Astrocyte (in vitro differentiated cells and primary cell): ENCODE results near the gene RHCG. TPM values are rescaled to one million over a fixed set of nuclear protein-coding genes. Genes with fewer than 3 reads are reported as not detected.

ENCODE experiments used
- DNase-seq: peaks from one replicate; pipeline ENCODE4 v3.0.0-alpha.2; 2010; ENCODE audit warnings: low read depth
- FAIRE-seq: peaks from 2 replicates; lab custom pipeline; 2011; peaks lifted over from hg19 to GRCh38; lab: Jason Lieb, UNC
- H2AFZ ChIP-seq: 2 replicates; pipeline ENCODE4 v1.6.0; 2012; ENCODE audit warnings: low read depth, low read length, inconsistent platforms
- H3K27ac ChIP-seq: 2 replicates; pipeline ENCODE4 v1.5.1; 2011; ENCODE audit warnings: low read depth, low read length, inconsistent platforms
- H3K27me3 ChIP-seq: 2 replicates; pipeline ENCODE4 v1.6.0; 2011; ENCODE audit warnings: low read length, inconsistent platforms; ENCODE audit not compliant: insufficient read depth
- H3K36me3 ChIP-seq: 2 replicates; pipeline ENCODE4 v1.5.1; 2011; ENCODE audit warnings: low read length, inconsistent platforms; ENCODE audit not compliant: insufficient read depth
- H3K4me1 ChIP-seq: 2 replicates; pipeline ENCODE4 v1.5.1; 2011; ENCODE audit warnings: low read length, inconsistent platforms; ENCODE audit not compliant: insufficient read depth
- H3K4me2 ChIP-seq: 2 replicates; pipeline ENCODE4 v1.6.0; 2012; ENCODE audit warnings: low read length, inconsistent platforms
- H3K4me3 ChIP-seq: 2 replicates; pipeline ENCODE4 v1.5.1; 2011; ENCODE audit warnings: low read depth, mild to moderate bottlenecking, low read length, inconsistent platforms; ENCODE audit not compliant: insufficient read depth
- H3K79me2 ChIP-seq: 2 replicates; pipeline ENCODE4 v1.6.0; 2012; ENCODE audit warnings: mild to moderate bottlenecking, low read length, inconsistent platforms; ENCODE audit not compliant: insufficient read depth
- H3K9ac ChIP-seq: 2 replicates; pipeline ENCODE4 v1.6.0; 2012; ENCODE audit warnings: mild to moderate bottlenecking, low read length, inconsistent platforms
- H3K9me3 ChIP-seq: 2 replicates; pipeline ENCODE4 v1.5.1; 2012; ENCODE audit warnings: low read depth, mild to moderate bottlenecking, low read length, inconsistent platforms; ENCODE audit not compliant: insufficient read depth
- H4K20me1 ChIP-seq: 2 replicates; pipeline ENCODE4 v1.6.0; 2012; ENCODE audit warnings: low read length, inconsistent platforms; ENCODE audit not compliant: insufficient read depth
- H3K27ac Mint-ChIP-seq: one replicate; pipeline ENCODE4 v1.8.0; 2021; ENCODE audit warnings: mild to moderate bottlenecking, mixed read lengths; ENCODE audit not compliant: unreplicated experiment
- H3K27me3 Mint-ChIP-seq: one replicate; pipeline ENCODE4 v1.8.0; 2021; ENCODE audit warnings: low read depth, mixed read lengths; ENCODE audit not compliant: unreplicated experiment
- H3K36me3 Mint-ChIP-seq: one replicate; pipeline ENCODE4 v1.8.0; 2021; ENCODE audit warnings: low read depth, mixed read lengths; ENCODE audit not compliant: unreplicated experiment
- H3K4me1 Mint-ChIP-seq: one replicate; pipeline ENCODE4 v1.8.0; 2021; ENCODE audit warnings: low read depth, mixed read lengths; ENCODE audit not compliant: unreplicated experiment
- H3K4me3 Mint-ChIP-seq: one replicate; pipeline ENCODE4 v1.8.0; 2021; ENCODE audit warnings: mild to moderate bottlenecking, moderate library complexity, mixed read lengths; ENCODE audit not compliant: unreplicated experiment
- H3K9me3 Mint-ChIP-seq: one replicate; pipeline ENCODE4 v1.8.0; 2021; ENCODE audit warnings: mild to moderate bottlenecking, mixed read lengths; ENCODE audit not compliant: unreplicated experiment
- EZH2 ChIP-seq: IDR thresholded peaks from 2 replicates; pipeline ENCODE4 v1.6.1; 2012; ENCODE audit warnings: mild to moderate bottlenecking, low read length, inconsistent platforms; ENCODE audit not compliant: insufficient read depth
- total RNA-seq: library from RNA; stranded (reverse); gene quantifications from 2 replicates; pipeline ENCODE4 v1.2.1, GENCODE V29; 2021
- TF ChIP-seq, protein P1 (sequence below): IDR thresholded peaks from 2 replicates; pipeline ENCODE4 v1.5.1; 2011; ENCODE audit warnings: low read depth, mild to moderate bottlenecking, inconsistent platforms, low read length, moderate library complexity; ENCODE audit not compliant: insufficient read depth

Gene RHCG
- total RNA-seq, 1 donor from 2014 or later, result 0.18 TPM

DNA sequence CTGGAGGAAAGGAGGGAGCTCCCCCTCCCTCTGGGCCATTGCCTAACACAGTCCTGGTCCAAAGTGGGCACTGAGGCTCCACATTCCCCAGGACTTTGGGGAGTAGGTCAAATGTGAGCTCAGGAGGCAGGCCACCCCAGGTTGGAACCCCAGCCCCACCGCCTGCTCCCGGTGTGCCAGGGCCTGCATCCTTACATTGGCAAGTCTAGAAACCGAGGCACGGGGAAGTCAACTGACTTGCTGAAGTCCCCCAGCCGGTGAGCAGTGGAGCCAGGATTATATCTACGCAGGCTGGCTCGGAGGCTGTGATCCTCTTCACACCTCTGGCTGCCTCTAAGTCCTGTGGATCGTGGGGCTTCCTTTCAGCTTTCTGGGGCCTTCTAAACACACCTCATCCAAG is 48.7 kb downstream of the RHCG start:
- Histone ChIP-seq H2AFZ (no peak overlapping the region), H3K4me1 (peaks cover 6% of the 10 kb centered on the region), H3K9me3 (no peaks in the 10 kb centered on the region), H4K20me1 (no peaks in the 10 kb centered on the region), H3K79me2 (no peaks in the 10 kb centered on the region), H3K36me3 (no peaks in the 10 kb centered on the region), H3K27me3 (peaks cover 36% of the 10 kb centered on the region), H3K27ac (no peak overlapping the region), H3K4me3 (no peak overlapping the region), H3K4me2 (no peak overlapping the region), H3K9ac (no peak overlapping the region)
- peaks cover 49% of the 10 kb centered on the region for H3K27me3 Mint-ChIP-seq
- H3K9me3 Mint-ChIP-seq, result no peaks in the 10 kb centered on the region
- no peak for FAIRE-seq
- H3K36me3 Mint-ChIP-seq, result no peaks in the 10 kb centered on the region
- no peak overlapping the region for H3K4me3 Mint-ChIP-seq
- H3K27ac Mint-ChIP-seq, result no peak overlapping the region
- DNase-seq, result no peak
- TF ChIP-seq EZH2, result no peak
- TF ChIP-seq, protein P1, sequence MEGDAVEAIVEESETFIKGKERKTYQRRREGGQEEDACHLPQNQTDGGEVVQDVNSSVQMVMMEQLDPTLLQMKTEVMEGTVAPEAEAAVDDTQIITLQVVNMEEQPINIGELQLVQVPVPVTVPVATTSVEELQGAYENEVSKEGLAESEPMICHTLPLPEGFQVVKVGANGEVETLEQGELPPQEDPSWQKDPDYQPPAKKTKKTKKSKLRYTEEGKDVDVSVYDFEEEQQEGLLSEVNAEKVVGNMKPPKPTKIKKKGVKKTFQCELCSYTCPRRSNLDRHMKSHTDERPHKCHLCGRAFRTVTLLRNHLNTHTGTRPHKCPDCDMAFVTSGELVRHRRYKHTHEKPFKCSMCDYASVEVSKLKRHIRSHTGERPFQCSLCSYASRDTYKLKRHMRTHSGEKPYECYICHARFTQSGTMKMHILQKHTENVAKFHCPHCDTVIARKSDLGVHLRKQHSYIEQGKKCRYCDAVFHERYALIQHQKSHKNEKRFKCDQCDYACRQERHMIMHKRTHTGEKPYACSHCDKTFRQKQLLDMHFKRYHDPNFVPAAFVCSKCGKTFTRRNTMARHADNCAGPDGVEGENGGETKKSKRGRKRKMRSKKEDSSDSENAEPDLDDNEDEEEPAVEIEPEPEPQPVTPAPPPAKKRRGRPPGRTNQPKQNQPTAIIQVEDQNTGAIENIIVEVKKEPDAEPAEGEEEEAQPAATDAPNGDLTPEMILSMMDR, result no peak
- H3K4me1 Mint-ChIP-seq, result peaks cover 7% of the 10 kb centered on the region

DNA sequence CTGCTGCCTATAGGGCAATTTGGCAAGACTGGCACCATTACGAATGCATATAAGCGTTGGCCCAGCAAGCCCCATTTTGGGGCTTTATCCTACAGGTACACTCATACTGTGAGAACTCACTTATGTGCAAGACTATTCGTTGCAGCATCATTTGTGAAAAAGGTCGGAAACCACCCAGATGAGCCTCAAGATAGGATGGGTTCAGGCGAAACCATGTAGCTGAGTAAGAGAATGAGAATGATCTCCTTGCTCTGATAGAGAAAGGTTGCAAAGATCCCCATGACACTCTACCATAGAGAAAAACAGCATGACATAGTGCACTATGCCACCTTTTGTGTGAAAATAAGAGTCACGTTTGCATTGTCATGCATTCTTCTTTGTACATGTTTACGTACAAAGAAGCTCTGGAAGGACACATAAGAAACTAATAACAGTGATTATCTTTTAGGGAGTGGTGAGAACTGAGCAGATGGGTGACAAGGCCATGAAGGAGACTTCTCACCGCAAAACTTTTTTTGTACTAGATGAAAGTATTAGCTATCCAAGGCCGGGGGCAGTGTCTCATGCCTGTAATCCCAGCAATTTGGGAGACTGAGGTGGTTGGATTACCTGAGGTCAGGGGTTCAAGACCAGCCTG is 50.0 kb downstream of the RHCG start:
- Histone ChIP-seq H3K27ac (no peak overlapping the region), H2AFZ (no peak overlapping the region), H3K27me3 (peaks cover 36% of the 10 kb centered on the region), H3K9me3 (no peaks in the 10 kb centered on the region), H4K20me1 (no peaks in the 10 kb centered on the region), H3K36me3 (no peaks in the 10 kb centered on the region), H3K4me3 (no peak overlapping the region), H3K79me2 (no peaks in the 10 kb centered on the region), H3K4me1 (peaks cover 6% of the 10 kb centered on the region), H3K9ac (no peak overlapping the region), H3K4me2 (no peak overlapping the region)
- Mint-ChIP-seq H3K9me3 (no peaks in the 10 kb centered on the region), H3K27ac (no peak overlapping the region), H3K4me1 (peaks cover 7% of the 10 kb centered on the region), H3K36me3 (no peaks in the 10 kb centered on the region), H3K27me3 (peaks cover 43% of the 10 kb centered on the region), H3K4me3 (no peak overlapping the region)
- no peak for FAIRE-seq
- TF ChIP-seq EZH2, result no peak
- TF ChIP-seq, protein P1, result no peak
- DNase-seq, result no peak

DNA sequence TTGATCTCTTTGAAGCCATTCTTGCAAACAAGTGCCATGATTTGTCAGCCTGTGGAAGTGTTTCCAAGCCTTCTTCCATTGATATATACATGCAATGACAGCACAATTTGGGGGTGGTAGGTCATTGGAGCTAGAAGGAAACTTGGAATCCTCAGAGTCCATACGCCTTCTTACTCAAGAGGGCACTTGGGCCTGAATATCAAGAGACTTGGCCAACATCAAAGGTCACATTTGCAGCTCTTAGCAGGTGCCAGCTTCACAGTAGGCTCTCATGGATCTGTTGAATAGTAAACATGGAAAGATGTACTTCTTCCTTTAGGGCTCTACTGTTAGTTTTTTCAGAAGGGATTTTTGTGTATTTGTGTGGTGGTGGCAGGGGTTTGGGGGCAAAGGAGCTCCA is 50.9 kb downstream of the RHCG start:
- Histone ChIP-seq H3K27ac (no peak overlapping the region), H2AFZ (no peak overlapping the region), H3K36me3 (no peaks in the 10 kb centered on the region), H3K9me3 (no peaks in the 10 kb centered on the region), H3K4me2 (no peak overlapping the region), H3K27me3 (peaks cover 36% of the 10 kb centered on the region), H4K20me1 (no peaks in the 10 kb centered on the region), H3K4me3 (no peak overlapping the region), H3K9ac (no peak overlapping the region), H3K4me1 (peaks cover 6% of the 10 kb centered on the region), H3K79me2 (no peaks in the 10 kb centered on the region)
- no peak for TF ChIP-seq EZH2
- TF ChIP-seq, protein P1, result no peak
- Mint-ChIP-seq H3K9me3 (no peaks in the 10 kb centered on the region), H3K4me3 (no peak overlapping the region), H3K27me3 (peaks cover 41% of the 10 kb centered on the region), H3K4me1 (peaks cover 7% of the 10 kb centered on the region), H3K36me3 (no peaks in the 10 kb centered on the region), H3K27ac (no peak overlapping the region)
- no peak for DNase-seq
- no peak for FAIRE-seq
